Measurements from ENCODE around the gene MPV17L.

MPV17L gene

DNA sequence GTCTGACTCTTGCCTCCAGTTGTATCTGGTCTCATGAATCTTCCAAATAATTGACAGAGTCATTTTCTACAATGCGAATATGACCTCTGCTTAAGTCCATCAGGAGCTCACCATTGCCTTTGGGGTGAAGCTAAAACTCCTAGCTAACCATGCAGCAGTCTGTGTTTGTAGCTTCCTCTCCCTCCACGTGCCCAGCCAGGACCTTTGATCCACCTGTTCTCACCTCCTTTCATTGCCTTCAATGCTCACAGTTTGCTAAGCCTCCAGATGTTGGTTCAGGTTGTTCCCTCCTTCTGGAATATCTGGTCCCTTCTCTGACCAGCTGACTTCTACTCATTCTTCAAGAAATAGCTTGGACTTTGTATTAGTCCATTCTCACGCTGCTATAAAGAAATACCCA, 61.8 kb downstream of the MPV17L start:
- Histone ChIP-seq H3K36me3 (ENCODE audit: insufficient read depth, low read depth, low read length) (no peaks in the 10 kb centered on the region), H3K4me3 (ENCODE audit: low read length) (no peak overlapping the region)

DNA sequence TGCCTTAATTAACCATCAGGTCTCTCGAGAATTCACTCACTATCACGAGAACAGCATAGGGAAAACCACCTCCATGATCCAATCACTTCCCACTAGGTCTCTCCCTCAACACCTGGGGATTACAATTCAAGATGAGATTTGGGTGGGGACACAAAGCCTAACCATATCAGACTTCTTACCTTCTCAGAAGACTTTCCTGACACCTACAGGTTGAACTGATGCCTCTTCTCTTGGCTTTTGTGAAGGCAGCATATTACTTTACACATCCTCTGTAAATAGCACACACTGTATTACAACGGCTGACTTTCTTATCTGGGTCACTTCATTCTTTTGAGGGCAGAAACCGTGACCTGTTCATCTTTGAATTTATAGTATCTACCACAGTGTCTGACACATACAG, 62.4 kb downstream of the MPV17L start:
- Histone ChIP-seq H3K27me3 (ENCODE audit: insufficient read depth, low read length) (no peaks in the 10 kb centered on the region), H3K9me3 (ENCODE audit: insufficient read depth, low read depth, low read length) (no peaks in the 10 kb centered on the region), H3K4me3 (ENCODE audit: low read length) (no peak overlapping the region), H3K27ac (ENCODE audit: low read length) (no peak overlapping the region), H3K9ac (ENCODE audit: low read depth, low read length) (no peak overlapping the region), H3K4me1 (ENCODE audit: insufficient read depth, low read length) (no peaks in the 10 kb centered on the region), H3K36me3 (ENCODE audit: insufficient read depth, low read depth, low read length) (no peaks in the 10 kb centered on the region)

More for the DNA sequence above, 61.8 kb downstream of the MPV17L start:
- Histone ChIP-seq H3K27me3 (ENCODE audit: insufficient read depth, low read length) (no peaks in the 10 kb centered on the region), H3K27ac (ENCODE audit: low read length) (no peak overlapping the region), H3K9me3 (ENCODE audit: insufficient read depth, low read depth, low read length) (no peaks in the 10 kb centered on the region), H3K9ac (ENCODE audit: low read depth, low read length) (no peak overlapping the region), H3K4me1 (ENCODE audit: insufficient read depth, low read length) (no peaks in the 10 kb centered on the region)

DNA sequence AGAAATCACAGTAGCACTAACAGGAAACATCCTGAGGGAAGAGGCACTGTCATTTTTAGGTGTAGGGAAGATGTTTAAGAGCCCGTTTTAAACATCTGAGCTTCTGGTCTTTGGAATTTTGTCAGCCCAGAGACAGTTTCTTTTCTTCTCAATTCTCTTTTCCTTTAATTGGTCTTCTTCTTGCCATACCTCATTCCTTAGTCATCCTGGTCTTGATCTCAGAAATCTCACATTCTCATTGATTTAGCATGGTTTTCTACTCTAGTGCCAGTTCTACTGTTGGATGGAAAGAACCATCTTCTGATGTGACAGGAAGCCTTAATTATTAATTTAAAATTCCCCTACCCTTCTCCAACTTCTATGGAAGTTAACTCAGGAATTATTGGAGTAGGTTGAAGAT, 64.2 kb downstream of the MPV17L start:
- Histone ChIP-seq H3K4me1 (ENCODE audit: insufficient read depth, low read length) (no peaks in the 10 kb centered on the region), H3K36me3 (ENCODE audit: insufficient read depth, low read depth, low read length) (no peaks in the 10 kb centered on the region), H3K9ac (ENCODE audit: low read depth, low read length) (no peak overlapping the region), H3K4me3 (ENCODE audit: low read length) (no peak overlapping the region), H3K27me3 (ENCODE audit: insufficient read depth, low read length) (no peaks in the 10 kb centered on the region), H3K9me3 (ENCODE audit: insufficient read depth, low read depth, low read length) (no peaks in the 10 kb centered on the region), H3K27ac (ENCODE audit: low read length) (no peak overlapping the region)

- no peaks in the 10 kb centered on the region for H3K4me1 ChIP-seq (ENCODE audit: insufficient read depth, low read length)
- H3K9ac ChIP-seq (ENCODE audit: low read depth, low read length), result no peak overlapping the region
- no peaks in the 10 kb centered on the region for H3K27me3 ChIP-seq (ENCODE audit: insufficient read depth, low read length)
- H3K4me3 ChIP-seq (ENCODE audit: low read length), result no peak overlapping the region
- no peaks in the 10 kb centered on the region for H3K36me3 ChIP-seq (ENCODE audit: insufficient read depth, low read depth, low read length)
- H3K27ac ChIP-seq (ENCODE audit: low read length), result no peak overlapping the region
- no peaks in the 10 kb centered on the region for H3K9me3 ChIP-seq (ENCODE audit: insufficient read depth, low read depth, low read length)
These were observed 65.0 kb downstream of the MPV17L start for GRCh38 chr16:15460601-15461000.

- Histone ChIP-seq H3K4me1 (ENCODE audit: insufficient read depth, low read length) (no peaks in the 10 kb centered on the region), H3K4me3 (ENCODE audit: low read length) (no peak overlapping the region), H3K9me3 (ENCODE audit: insufficient read depth, low read depth, low read length) (0 out of 2 replicates have a peak, but pooled peaks cover under 1% of the 10 kb centered on the region), H3K36me3 (ENCODE audit: insufficient read depth, low read depth, low read length) (no peaks in the 10 kb centered on the region), H3K9ac (ENCODE audit: low read depth, low read length) (no peak overlapping the region), H3K27ac (ENCODE audit: low read length) (no peak overlapping the region), H3K27me3 (ENCODE audit: insufficient read depth, low read length) (no peaks in the 10 kb centered on the region)
These were observed 65.8 kb downstream of the MPV17L start for GRCh38 chr16:15461376-15461775.

Data from iPS-20b (cell line).